Endothelial cell of umbilical vein (primary cell): Measurements from ENCODE around the gene DUSP16. TPM values are rescaled to one million over a fixed set of nuclear protein-coding genes. Genes with fewer than 3 reads are reported as not detected.

Source experiments
- Bru-seq: library from RNA; stranded (reverse); fragments of 400-500 nt; gene quantifications from one replicate; lab custom pipeline; 2021; lab: Mats Ljungman, UMichigan
- BruChase-seq, 2 experiments: library from RNA; stranded (reverse); fragments of 400-500 nt; gene quantifications; one replicate each; lab custom pipeline; 2021; lab: Mats Ljungman, UMichigan
- BruUV-seq: library from RNA; stranded (reverse); fragments of 400-500 nt; replicated peaks from 2 replicates; lab custom pipeline; 2021; lab: Mats Ljungman, UMichigan
- CTCF ChIA-PET: fragments of 300-600, 350-600 bp; sonication (Branson Sonifier 250); formaldehyde crosslinking; loops from one replicate; lab custom pipeline; 2021; ENCODE audit warnings: antibody characterized with exemption, inconsistent platforms; lab: Charles Lee
- POLR2A ChIA-PET: fragments of 300-600, 350-600 bp; sonication (Branson Sonifier 250); formaldehyde crosslinking; loops from one replicate; lab custom pipeline; 2021; ENCODE audit warnings: antibody characterized with exemption, inconsistent platforms; lab: Charles Lee
- DNase-seq: peaks from one replicate; pipeline ENCODE4 v3.0.0-alpha.2; 2011; ENCODE audit warnings: low read depth, low spot score
- FAIRE-seq: peaks from 2 replicates; lab custom pipeline; 2011; peaks lifted over from hg19 to GRCh38; lab: Jason Lieb, UNC
- H2AFZ ChIP-seq: 2 replicates; pipeline ENCODE4 v1.6.0; 2012; ENCODE audit warnings: low read depth, low read length, control low read depth, inconsistent platforms
- H3K27ac ChIP-seq: 2 replicates; pipeline ENCODE4 v1.5.1; 2011; ENCODE audit warnings: low read depth, mild to moderate bottlenecking, control low read depth, low read length, moderate library complexity; ENCODE audit not compliant: insufficient read depth
- H3K27me3 ChIP-seq, 2 experiments: 2 replicates each; pipeline versions ENCODE4 v1.6.0 to v1.6.1; 2011; ENCODE audit warnings: low read length in 2 of 2, mixed read lengths in 1 of 2; ENCODE audit not compliant: control insufficient read depth in 2 of 2, insufficient read depth in 2 of 2
- H3K36me3 ChIP-seq, 2 experiments: 2 replicates in 1 of 2; 3 replicates in 1 of 2; pipeline ENCODE4 v1.5.1; 2011; ENCODE audit warnings: low read length in 2 of 2, mild to moderate bottlenecking in 1 of 2, moderate library complexity in 1 of 2; ENCODE audit not compliant: control insufficient read depth in 2 of 2, insufficient read depth in 2 of 2; ENCODE audit errors: extremely low read depth in 1 of 2
- H3K4me1 ChIP-seq: 3 replicates; pipeline ENCODE4 v1.5.1; 2011; ENCODE audit warnings: mild to moderate bottlenecking, low read length; ENCODE audit not compliant: control insufficient read depth, insufficient read depth; ENCODE audit errors: extremely low read depth
- H3K4me2 ChIP-seq: 2 replicates; pipeline ENCODE4 v1.6.1; 2011; ENCODE audit warnings: low read length, control low read depth, mixed read lengths; ENCODE audit not compliant: insufficient read depth
- H3K4me3 ChIP-seq, 3 experiments: fragments of 200-600 bp in 1 of 3; sonication (generic), shearing (Covaris generic) in 1 of 3; replicated peaks in 1 of 3; 2 replicates each; pipeline ENCODE4 v1.5.1; 2011 to 2016; ENCODE audit warnings: control low read depth in 3 of 3, low read length in 3 of 3, mild to moderate bottlenecking in 2 of 3, inconsistent platforms in 1 of 3, low read depth in 1 of 3, moderate library complexity in 1 of 3; ENCODE audit not compliant: insufficient read depth in 1 of 3
- H3K79me2 ChIP-seq: 2 replicates; pipeline ENCODE4 v1.6.0; 2012; ENCODE audit warnings: low read length, inconsistent platforms; ENCODE audit not compliant: control insufficient read depth, insufficient read depth
- H3K9ac ChIP-seq: replicated peaks from 2 replicates; pipeline ENCODE3; 2011; ENCODE audit warnings: low read length, control low read depth; ENCODE audit not compliant: insufficient read depth; ENCODE audit errors: extremely low read depth
- H3K9me1 ChIP-seq: replicated peaks from 3 replicates; pipeline ENCODE4 v1.6.0; 2011; ENCODE audit warnings: mild to moderate bottlenecking, low read length; ENCODE audit not compliant: control insufficient read depth, insufficient read depth; ENCODE audit errors: extremely low read depth
- H3K9me3 ChIP-seq: replicated peaks from 2 replicates; pipeline ENCODE4 v1.5.1; 2012; ENCODE audit warnings: low read length, inconsistent platforms; ENCODE audit not compliant: control insufficient read depth, insufficient read depth
- H4K20me1 ChIP-seq: replicated peaks from 2 replicates; pipeline ENCODE3; 2011; ENCODE audit warnings: mild to moderate bottlenecking, low read length; ENCODE audit not compliant: control insufficient read depth, insufficient read depth; ENCODE audit errors: extremely low read depth
- EZH2 ChIP-seq: IDR thresholded peaks from 2 replicates; pipeline ENCODE4 v1.6.1; 2012; ENCODE audit warnings: borderline replicate concordance, low read depth, mild to moderate bottlenecking, moderate library complexity, low read length, inconsistent platforms; ENCODE audit not compliant: severe bottlenecking
- FOS ChIP-seq: IDR thresholded peaks from 2 replicates; pipeline ENCODE4 v1.6.1; 2011; ENCODE audit warnings: mild to moderate bottlenecking, low read length, moderate library complexity, borderline replicate concordance; ENCODE audit not compliant: insufficient read depth
- GATA2 ChIP-seq: IDR thresholded peaks from 2 replicates; pipeline ENCODE4 v1.7.0; 2011; ENCODE audit warnings: low read depth, mild to moderate bottlenecking, moderate library complexity, mixed read lengths, low read length; ENCODE audit not compliant: insufficient read length, insufficient read depth
- JUN ChIP-seq: IDR thresholded peaks from 2 replicates; pipeline ENCODE4 v1.6.1; 2011; ENCODE audit warnings: borderline replicate concordance, low read depth; ENCODE audit not compliant: insufficient read length, insufficient read depth
- MAX ChIP-seq: IDR thresholded peaks from 2 replicates; pipeline ENCODE4 v1.6.1; 2011; ENCODE audit not compliant: insufficient read depth, insufficient read length
- MYC ChIP-seq: IDR thresholded peaks from one replicate; pipeline ENCODE4 v1.6.1; 2011; ENCODE audit warnings: mild to moderate bottlenecking, low read depth, low read length
- POLR2A ChIP-seq: IDR thresholded peaks from 2 replicates; pipeline ENCODE4 v1.6.1; 2012; ENCODE audit warnings: low read depth, mild to moderate bottlenecking, control low read depth, low read length
- POLR2AphosphoS5 ChIP-seq: IDR thresholded peaks from 2 replicates; pipeline ENCODE4 v1.6.1; 2012; ENCODE audit warnings: low read depth, mild to moderate bottlenecking, control low read depth, low read length, moderate library complexity; ENCODE audit not compliant: insufficient read depth
- dilution Hi-C: fragments of 300-500 bp; cut with MboI; formaldehyde crosslinking; loops from one replicate; pipeline ENCODE4 v1.15.0; 2019; ENCODE audit warnings: low sequenced_read_pairs; ENCODE audit not compliant: extremely low pct_ligation_motif_present
- intact Hi-C: fragments of 100-400 bp; cut with micrococcal nuclease; formaldehyde crosslinking; loops from one replicate; pipeline ENCODE4 v1.10.0; 2022
- long read RNA-seq: library from polyadenylated mRNA; stranded (forward); transcript quantifications from one replicate; pipeline ENCODE4 v2.0.0, GENCODE V29; 2021
- polyA minus RNA-seq, 3 experiments: library from RNA; depleted of rRNA, polyadenylated mRNA; stranded (reverse); fragments of >200 nt; gene quantifications; 1 replicate in 1 of 3; 2 replicates in 2 of 3; pipeline ENCODE4 v1.2.3, GENCODE V29; 2011
- polyA plus RNA-seq, 4 experiments: library from polyadenylated mRNA; depleted of rRNA in 3 of 4; stranded (reverse) in 3 of 4; unstranded in 1 of 4; fragments of >200 nt; gene quantifications; 2 replicates each; pipeline versions ENCODE4 v1.2.1 to v1.2.3, GENCODE V29; 2011 to 2012; ENCODE audit warnings: missing spikeins in 1 of 4
- total RNA-seq: library from RNA; stranded (reverse); gene quantifications from 2 replicates; pipeline ENCODE4 v1.2.3, GENCODE V29; 2021
- TF ChIP-seq, protein P1 (sequence below), 2 donors: IDR thresholded peaks; 1 replicate in 1 of 2; 2 replicates in 1 of 2; pipeline ENCODE4 v1.5.1; 2011; ENCODE audit warnings: low read length in 2 of 2, mild to moderate bottlenecking in 2 of 2, moderate library complexity in 2 of 2, control low read depth in 1 of 2, inconsistent platforms in 1 of 2, low read depth in 1 of 2; ENCODE audit not compliant: insufficient read depth in 1 of 2; ENCODE audit errors: extremely low read depth in 1 of 2

The DUSP16 gene
- total RNA-seq (12.7 and 19.5 TPM in 2 replicates), polyA plus RNA-seq (7.0 and 7.4 TPM in 2 replicates), polyA minus RNA-seq (22.5 and 29.6 TPM in 2 replicates), Bru-seq, nascent RNA (percentile 75 among the genes with signal in this experiment), BruChase-seq, experiment 1, labeled RNA remaining after a 6-hour chase (percentile 61 among the genes with signal in this experiment), BruChase-seq, experiment 2, labeled RNA remaining after a 2-hour chase (percentile 63 among the genes with signal in this experiment)
- polyA plus RNA-seq (2011; cell fraction: cytosol; rRNA removed), result 7.0 and 8.0 TPM in 2 replicates
- 6.7 TPM in 2 replicates for polyA plus RNA-seq (2011; cell fraction: nucleus; rRNA removed)
- 9.5 and 10.6 TPM in 2 replicates for polyA plus RNA-seq (2012)
- 10.1 TPM for polyA minus RNA-seq (2011; cell fraction: cytosol; rRNA and poly(A)+ RNA removed)
- polyA minus RNA-seq (2011; cell fraction: nucleus; rRNA and poly(A)+ RNA removed), result 7.2 and 15.1 TPM in 2 replicates
- long read RNA-seq, full-length matches to known transcripts, result 3 of 7 reads
- long read RNA-seq, partial matches to known transcripts, result 0 of 7 reads
- long read RNA-seq, other reads (novel, unspliced or antisense), result 4 of 7 reads

- peak within 1 kb of the TSS; percentile 86 for H3K9ac ChIP-seq
- H3K4me1 ChIP-seq, result peaks cover 21% of the 10 kb centered on the region
- peak within 1 kb of the TSS; percentile 100 for H3K4me2 ChIP-seq
- ChIA-PET POLR2A (no interaction called here), CTCF (interaction anchor here (0.6 to 2.7 kb wide), 19 partner anchors 8 to 205 kb away, joined by 3 to 71 read pairs (median 5); no protein-coding TSS in a partner anchor)
- intact Hi-C loops, result loop anchor here (1.0 to 5.0 kb wide), 7 partner anchors 49 to 480 kb away; partner anchors contain the start of genes CDKN1B and CREBL2
- H3K9me3 ChIP-seq, result no peaks in the 10 kb centered on the region
- FAIRE-seq (peak; percentile 93), DNase-seq (peak; percentile 95)
- TF ChIP-seq GATA2, result no peak
- peak; percentile 78 for TF ChIP-seq JUN
- TF ChIP-seq, protein P1, sequence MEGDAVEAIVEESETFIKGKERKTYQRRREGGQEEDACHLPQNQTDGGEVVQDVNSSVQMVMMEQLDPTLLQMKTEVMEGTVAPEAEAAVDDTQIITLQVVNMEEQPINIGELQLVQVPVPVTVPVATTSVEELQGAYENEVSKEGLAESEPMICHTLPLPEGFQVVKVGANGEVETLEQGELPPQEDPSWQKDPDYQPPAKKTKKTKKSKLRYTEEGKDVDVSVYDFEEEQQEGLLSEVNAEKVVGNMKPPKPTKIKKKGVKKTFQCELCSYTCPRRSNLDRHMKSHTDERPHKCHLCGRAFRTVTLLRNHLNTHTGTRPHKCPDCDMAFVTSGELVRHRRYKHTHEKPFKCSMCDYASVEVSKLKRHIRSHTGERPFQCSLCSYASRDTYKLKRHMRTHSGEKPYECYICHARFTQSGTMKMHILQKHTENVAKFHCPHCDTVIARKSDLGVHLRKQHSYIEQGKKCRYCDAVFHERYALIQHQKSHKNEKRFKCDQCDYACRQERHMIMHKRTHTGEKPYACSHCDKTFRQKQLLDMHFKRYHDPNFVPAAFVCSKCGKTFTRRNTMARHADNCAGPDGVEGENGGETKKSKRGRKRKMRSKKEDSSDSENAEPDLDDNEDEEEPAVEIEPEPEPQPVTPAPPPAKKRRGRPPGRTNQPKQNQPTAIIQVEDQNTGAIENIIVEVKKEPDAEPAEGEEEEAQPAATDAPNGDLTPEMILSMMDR (IDR thresholded peaks at IDR 0.05; ENCODE audit: extremely low read depth in 1 of 2, insufficient read depth in 1 of 2, low read depth in 1 of 2, low read length in 2 of 2), result no peak
- no peak for TF ChIP-seq EZH2
- TF ChIP-seq MYC, result no peak
- TF ChIP-seq FOS, result no peak
- no peak for TF ChIP-seq MAX
- peak; percentile 89 for TF ChIP-seq POLR2AphosphoS5
- TF ChIP-seq POLR2A, result peak; percentile 56
- H2AFZ ChIP-seq, result peak within 1 kb of the TSS; percentile 75
- peak within 1 kb of the TSS; percentile 39 to 95 (median 89) for H3K4me3 ChIP-seq
- peak within 1 kb of the TSS; percentile 77 for H3K27ac ChIP-seq
- H3K36me3 ChIP-seq, result no peaks in the 10 kb centered on the region
- dilution Hi-C loops, result no loop called here
- H4K20me1 ChIP-seq, result no peaks in the 10 kb centered on the region
- TSS peak; percentile 24 for BruUV-seq
- peaks cover 0 to 6% of the 10 kb centered on the region in 2 experiments for H3K27me3 ChIP-seq
- H3K9me1 ChIP-seq, result no peaks in the 10 kb centered on the region
- H3K79me2 ChIP-seq, result peaks cover 20% of the 10 kb centered on the region
Observed at GRCh38 chr12:12562585-12563261, at the start of gene DUSP16. TSS of gene DUSP16 (minus strand) at chr12:12562863. CDS start at chr12:12521098, 41,765 bp downstream.
